ENCODE measurements around the gene ATRX.

The ATRX gene

DNA sequence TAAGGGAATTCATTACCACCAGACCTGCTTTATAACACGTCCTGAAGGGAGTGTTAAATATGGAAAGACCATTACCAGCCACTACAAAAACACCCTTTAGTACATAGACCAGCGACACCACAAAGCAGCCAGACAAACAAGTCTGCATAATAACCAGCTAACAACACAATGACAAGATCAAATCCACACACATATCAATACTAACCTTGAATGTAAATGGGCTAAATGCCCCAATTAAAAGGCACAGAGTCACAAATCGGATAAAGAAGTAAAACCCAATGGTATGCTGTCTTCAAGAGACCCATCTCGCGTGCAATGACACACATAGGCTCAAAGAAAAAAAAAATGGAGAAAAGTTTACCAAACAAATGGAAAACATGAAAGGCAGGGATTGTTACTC, 302.0 kb downstream of the ATRX start:
- no peak for FAIRE-seq

GRCh38 chrX:77455437-77455836, 330.6 kb downstream of the ATRX start:
- no peak for FAIRE-seq

All from islet of Langerhans (tissue), 1 donor.